K562 (cell line): ENCODE results near the gene ZNF747. TPM values are rescaled to one million over a fixed set of nuclear protein-coding genes. Genes with fewer than 3 reads are reported as not detected.

Source experiments
- ATAC-seq: fragments of 200-7000 bp; cut with Tn5 transposase; 3 replicates; pipeline ENCODE4 v1.9.1; 2020; ENCODE audit warnings: moderate library complexity
- BruUV-seq: library from RNA; stranded (reverse); fragments of 400-500 nt; replicated peaks from 2 replicates; lab custom pipeline; 2021; lab: Mats Ljungman, UMichigan
- CTCF ChIA-PET: fragments of 300-600 bp; formaldehyde crosslinking; extraction: SDS; loops from one replicate; lab custom pipeline; 2021; ENCODE audit warnings: low intra/inter-chr PET ratio; lab: Yijun Ruan, JAX
- POLR2A ChIA-PET: fragments of 300-600, 350-650 bp; sonication (Branson Sonifier 250); formaldehyde crosslinking; extraction: SDS; loops from one replicate; lab custom pipeline; 2021; ENCODE audit warnings: antibody characterized with exemption, inconsistent platforms; lab: Yijun Ruan, JAX
- DNase-seq, 4 experiments: peaks; one replicate each; pipeline versions ENCODE4 v3.0.0 to v3.0.0-alpha.2; 2011 to 2018; ENCODE audit warnings: low spot score in 3 of 4, mixed read lengths in 3 of 4; ENCODE audit errors: extremely low read depth in 1 of 4
- FAIRE-seq: peaks from 2 replicates; lab custom pipeline; 2011; peaks lifted over from hg19 to GRCh38; lab: Jason Lieb, UNC
- H2AFZ ChIP-seq: 2 replicates; pipeline ENCODE4 v1.6.0; 2011; ENCODE audit warnings: low read depth, low read length, control low read depth, inconsistent platforms
- H3K27ac ChIP-seq: fragments of 200-600 bp; 3 replicates; pipeline ENCODE4 v1.8.0; 2011; ENCODE audit warnings: low read depth, mild to moderate bottlenecking, control low read depth, inconsistent platforms, low read length, moderate library complexity, mixed read lengths; ENCODE audit errors: extremely low read depth
- H3K27me3 ChIP-seq, 2 experiments: fragments of 300-600 bp in 1 of 2; 2 replicates in 1 of 2; 3 replicates in 1 of 2; pipeline versions ENCODE4 v1.6.0 to v1.8.0; 2011; ENCODE audit warnings: inconsistent platforms in 2 of 2, low read length in 2 of 2, mild to moderate bottlenecking in 1 of 2, mixed read lengths in 1 of 2, moderate library complexity in 1 of 2; ENCODE audit not compliant: control insufficient read depth in 2 of 2, insufficient read depth in 2 of 2
- H3K36me3 ChIP-seq: fragments of 300-600 bp; 3 replicates; pipeline ENCODE4 v1.8.0; 2011; ENCODE audit warnings: mild to moderate bottlenecking, low read length, inconsistent platforms; ENCODE audit not compliant: control insufficient read depth, insufficient read depth
- H3K4me1 ChIP-seq, 2 experiments: fragments of 200-600 bp in 1 of 2; replicated peaks in 1 of 2; 2 replicates in 1 of 2; 3 replicates in 1 of 2; pipeline versions ENCODE4 v1.5.1 to v1.8.0; 2011; ENCODE audit warnings: inconsistent platforms in 2 of 2, low read length in 2 of 2, mild to moderate bottlenecking in 1 of 2, mixed read lengths in 1 of 2, moderate library complexity in 1 of 2; ENCODE audit not compliant: control insufficient read depth in 2 of 2, insufficient read depth in 2 of 2
- H3K4me2 ChIP-seq: 2 replicates; pipeline ENCODE4 v1.6.1; 2011; ENCODE audit warnings: low read length, control low read depth, inconsistent platforms, mixed read lengths; ENCODE audit not compliant: insufficient read depth
- H3K4me3 ChIP-seq: fragments of 200-600 bp; sonication (generic), shearing (Covaris generic); 2 replicates; pipeline ENCODE4 v1.5.1; 2016; ENCODE audit warnings: control low read depth, inconsistent platforms
- H3K79me2 ChIP-seq: fragments of 200-600 bp; 3 replicates; pipeline ENCODE4 v1.8.0; 2011; ENCODE audit warnings: low read length, inconsistent platforms; ENCODE audit not compliant: control insufficient read depth, insufficient read depth
- H3K9ac ChIP-seq, 2 experiments: 2 replicates each; pipeline versions ENCODE4 v1.6.0 to v1.6.1; 2011; ENCODE audit warnings: low read depth in 2 of 2, low read length in 2 of 2, control low read depth in 1 of 2, inconsistent platforms in 1 of 2, mild to moderate bottlenecking in 1 of 2, mixed read lengths in 1 of 2; ENCODE audit not compliant: insufficient read depth in 1 of 2
- H3K9me1 ChIP-seq: one replicate; pipeline ENCODE4 v1.6.0; 2011; ENCODE audit warnings: inconsistent platforms, mild to moderate bottlenecking, low read length, moderate library complexity; ENCODE audit not compliant: control insufficient read depth, insufficient read depth
- H3K9me3 ChIP-seq: replicated peaks from 2 replicates; pipeline ENCODE4 v1.5.1; 2011; ENCODE audit warnings: low read depth, low read length, inconsistent platforms; ENCODE audit not compliant: control insufficient read depth, insufficient read depth
- H4K20me1 ChIP-seq: replicated peaks from 2 replicates; pipeline ENCODE4 v1.6.1; 2011; ENCODE audit warnings: low read length, inconsistent platforms, mixed read lengths; ENCODE audit not compliant: control insufficient read depth, insufficient read depth
- KDM5B ChIP-seq: fragments of 200-600 bp; sonication (generic); IDR thresholded peaks from 2 replicates; pipeline ENCODE4 v1.6.1; 2012; ENCODE audit warnings: low read depth, mild to moderate bottlenecking, moderate library complexity, low read length, control low read depth, inconsistent platforms; ENCODE audit not compliant: insufficient replicate concordance
- TOE1 ChIP-seq, 2 experiments: fragments of 450-650 bp in 1 of 2; sonication (generic) in 1 of 2; formaldehyde crosslinking in 1 of 2; IDR thresholded peaks; 2 replicates each; pipeline versions ENCODE4 v1.7.1 to v1.8.0; 2016 to 2022; ENCODE audit warnings: borderline replicate concordance in 2 of 2, mild to moderate bottlenecking in 2 of 2, antibody characterized with exemption in 1 of 2, inconsistent platforms in 1 of 2, low read depth in 1 of 2, missing genetic modification reagents in 1 of 2, moderate library complexity in 1 of 2
- WGBS: fragments of 100-300 bp; shearing (Covaris generic); methylation state at CpG from one replicate; pipeline ENCODE4 v1.1.6; 2016; ENCODE audit warnings: low coverage, mixed read lengths; ENCODE audit not compliant: insufficient coverage; ENCODE audit errors: missing lambda C conversion rate; 5-methylcytosine and 5-hydroxymethylcytosine counted together
- in situ Hi-C: fragments of 300-500 bp; cut with MboI; formaldehyde crosslinking; loops from 4 replicates; pipeline ENCODE4 v1.15.0; 2018; ENCODE audit warnings: inconsistent platforms, mixed read lengths
- intact Hi-C: fragments of 100-400 bp; cut with micrococcal nuclease; formaldehyde crosslinking; loops from 2 replicates; pipeline ENCODE4 v1.14.2; 2022
- polyA plus RNA-seq, 8 experiments: library from polyadenylated mRNA; depleted of rRNA in 4 of 8; stranded (reverse) in 5 of 8; unstranded in 3 of 8; fragments of >200 nt; fragmentation: Nextera tagmentation in 2 of 8; fragmentation: Illumina TruSeq in 1 of 8; extraction: Ambion mirVana in 2 of 8; extraction: Trizol in 1 of 8; gene quantifications; 2 replicates each; pipeline versions ENCODE4 v1.2.1 to v1.2.3, GENCODE V29; 2011 to 2014; ENCODE audit warnings: inconsistent platforms in 1 of 8, missing spikeins in 1 of 8
- total RNA-seq, 7 experiments: library from RNA; depleted of rRNA in 6 of 7; stranded (reverse); fragments of >200 nt in 6 of 7; fragmentation: Illumina TruSeq in 2 of 7; extraction: Trizol in 2 of 7; gene quantifications; 2 replicates each; pipeline versions ENCODE4 v1.2.1 to v1.2.3, GENCODE V29; 2011 to 2021; ENCODE audit warnings: low replicate concordance in 1 of 7

Gene ZNF747
- total and polyA plus RNA-seq, 9 of the 15 experiments (the other 6 are each of a cell fraction or from before 2014, with no cell fraction given) = 0.14 to 3.3 (median 1.5) TPM

GRCh38 chr16:30488764-30489605 is 45.7 kb downstream of the ZNF747 start:
- H2AFZ ChIP-seq = 0 out of 2 replicates have a peak overlapping the region, but pooled peaks have one; percentile 19
- ChIA-PET POLR2A (interaction anchor here (1.0 to 1.1 kb wide), 3 partner anchors 9 to 38 kb away, joined by 3 to 5 read pairs (median 5); no protein-coding TSS in a partner anchor), CTCF (interaction anchor here (0.7 kb wide), 1 partner anchor 100 kb away, joined by 4 read pairs; no protein-coding TSS in a partner anchor)
- intact Hi-C loops = no loop called here
- no peak overlapping the region for H3K27ac ChIP-seq
- H3K36me3 ChIP-seq = no peaks in the 10 kb centered on the region
- no peak for TF ChIP-seq KDM5B
- no peak for TF ChIP-seq TOE1 (IDR thresholded peaks at IDR 0.05; ENCODE audit: borderline replicate concordance)
- TF ChIP-seq TOE1 (CRISPR knock-in tag; IDR thresholded peaks at IDR 0.05; ENCODE audit: borderline replicate concordance, low read depth) = no peak
- H3K4me1 ChIP-seq = peaks cover 7 to 13% of the 10 kb centered on the region in 2 experiments; a peak in 4 of 5 replicates
- H4K20me1 ChIP-seq = no peaks in the 10 kb centered on the region
- H3K27me3 ChIP-seq = no peaks in the 10 kb centered on the region
- no TSS peak for BruUV-seq
- H3K9ac ChIP-seq = peak overlapping the region in 1 of 2 experiments; percentile 79; a peak in 2 of 4 replicates
- DNase-seq = peak in 1 of 4 experiments; percentile 6
- in situ Hi-C loops = no loop called here
- H3K9me3 ChIP-seq = no peaks in the 10 kb centered on the region
- H3K4me2 ChIP-seq = no peak overlapping the region
- H3K9me1 ChIP-seq = no peaks in the 10 kb centered on the region
- no peak overlapping the region for H3K4me3 ChIP-seq
- no peak for FAIRE-seq
- whole genome bisulfite sequencing = 52% methylated on average over 11 of the region's 11 CpGs
- H3K79me2 ChIP-seq = no peaks in the 10 kb centered on the region
- ATAC-seq = no peak
